B cell (primary cell): ENCODE data around the gene LEMD3. TPM values are rescaled to one million over a fixed set of nuclear protein-coding genes. Genes with fewer than 3 reads are reported as not detected.

Experiments
- ATAC-seq: fragments of 200-7000 bp; cut with Tn5 transposase; one replicate; pipeline ENCODE4 v1.10.0; 2021; ENCODE audit warnings: low read depth, mild to moderate bottlenecking, moderate number of reproducible peaks, moderate library complexity
- CTCF ChIA-PET: fragments of 350-600 bp; sonication (Branson Sonifier 250); formaldehyde crosslinking; loops from one replicate; lab custom pipeline; 2021; ENCODE audit warnings: antibody characterized with exemption, inconsistent platforms; lab: Charles Lee
- POLR2A ChIA-PET: fragments of 350-600 bp; sonication (Branson Sonifier 250); formaldehyde crosslinking; loops from one replicate; lab custom pipeline; 2021; ENCODE audit warnings: antibody characterized with exemption; lab: Charles Lee
- DNase-seq: peaks from one replicate; pipeline ENCODE4 v3.0.0; 2013
- H2AFZ ChIP-seq: 2 replicates; pipeline ENCODE4 v1.6.1; 2012; ENCODE audit warnings: mild to moderate bottlenecking, low read depth, low read length; ENCODE audit not compliant: insufficient read depth, poor library complexity, severe bottlenecking
- H3K27ac ChIP-seq, 2 donors: 1 replicate in 1 of 2; 2 replicates in 1 of 2; pipeline ENCODE4 v1.5.1; 2012 to 2013; ENCODE audit warnings: low read length in 2 of 2, mild to moderate bottlenecking in 2 of 2, moderate library complexity in 1 of 2
- H3K27me3 ChIP-seq, 4 experiments: fragments of 200-600 bp in 1 of 4; sonication (generic) in 1 of 4; replicated peaks in 1 of 4; 1 replicate in 2 of 4; 2 replicates in 2 of 4; pipeline versions ENCODE4 v1.6.1 to v1.7.0; 2013 to 2016; ENCODE audit warnings: low read length in 3 of 4, mild to moderate bottlenecking in 2 of 4, mixed read lengths in 1 of 4, moderate library complexity in 1 of 4; ENCODE audit not compliant: insufficient read depth in 4 of 4, control insufficient read depth in 3 of 4; ENCODE audit errors: control extremely low read depth in 1 of 4
- H3K36me3 ChIP-seq, 2 experiments: replicated peaks in 1 of 2; 1 replicate in 1 of 2; 2 replicates in 1 of 2; pipeline versions ENCODE4 v1.6.1 to v1.7.1; 2013; ENCODE audit warnings: low read length in 1 of 2; ENCODE audit not compliant: insufficient read depth in 2 of 2, control insufficient read depth in 1 of 2; ENCODE audit errors: control extremely low read depth in 1 of 2, extremely low read depth in 1 of 2
- H3K4me1 ChIP-seq, 2 donors: fragments of 200-600 bp in 1 of 2; sonication (generic) in 1 of 2; 1 replicate in 1 of 2; 2 replicates in 1 of 2; pipeline versions ENCODE4 v1.5.1 to v1.6.1; 2013 to 2017; ENCODE audit warnings: low read length in 2 of 2; ENCODE audit not compliant: control insufficient read depth in 2 of 2, insufficient read depth in 2 of 2
- H3K4me2 ChIP-seq: replicated peaks from 2 replicates; pipeline ENCODE3; 2012; ENCODE audit warnings: mild to moderate bottlenecking, low read depth, low read length; ENCODE audit not compliant: poor library complexity, severe bottlenecking
- H3K4me3 ChIP-seq, 5 experiments: fragments of 200-600 bp in 1 of 5; sonication (generic) in 1 of 5; 1 replicate in 3 of 5; 2 replicates in 2 of 5; pipeline versions ENCODE4 v1.5.1 to v1.7.0; 2011 to 2016; ENCODE audit warnings: low read length in 4 of 5, mild to moderate bottlenecking in 4 of 5, low read depth in 2 of 5, control low read depth in 1 of 5, moderate library complexity in 1 of 5; ENCODE audit not compliant: insufficient read depth in 1 of 5; ENCODE audit errors: control extremely low read depth in 1 of 5, extremely low read depth in 1 of 5
- H3K79me2 ChIP-seq: fragments of 200-600 bp; sonication (generic); one replicate; pipeline ENCODE4 v1.6.0; 2016; ENCODE audit warnings: low read length; ENCODE audit not compliant: control insufficient read depth, insufficient read depth
- H3K9ac ChIP-seq: fragments of 200-600 bp; sonication (generic); 2 replicates; pipeline ENCODE4 v1.6.1; 2017; ENCODE audit warnings: mild to moderate bottlenecking, low read length, moderate library complexity
- H3K9me3 ChIP-seq, 3 donors: one replicate each; pipeline versions ENCODE4 v1.6.1 to v1.7.1; 2013; ENCODE audit warnings: low read length in 2 of 3; ENCODE audit not compliant: control insufficient read depth in 2 of 3, insufficient read depth in 1 of 3; ENCODE audit errors: control extremely low read depth in 1 of 3
- H4K20me1 ChIP-seq: 2 replicates; pipeline ENCODE4 v1.6.0; 2012; ENCODE audit warnings: mild to moderate bottlenecking, low read length; ENCODE audit not compliant: insufficient read depth, control insufficient read depth, poor library complexity, severe bottlenecking
- H3K27ac Mint-ChIP-seq: one replicate; pipeline ENCODE4 v1.8.0; 2021; ENCODE audit warnings: mixed read lengths
- H3K27me3 Mint-ChIP-seq: one replicate; pipeline ENCODE4 v1.8.0; 2021; ENCODE audit warnings: mixed read lengths
- H3K4me1 Mint-ChIP-seq: one replicate; pipeline ENCODE4 v1.8.0; 2021; ENCODE audit warnings: mixed read lengths
- H3K4me3 Mint-ChIP-seq: one replicate; pipeline ENCODE4 v1.8.0; 2021; ENCODE audit warnings: mixed read lengths
- H3K9me3 Mint-ChIP-seq: one replicate; pipeline ENCODE4 v1.8.0; 2022; ENCODE audit warnings: mixed read lengths; ENCODE audit not compliant: insufficient read depth
- CTCF ChIP-seq: fragments of 200-600 bp; IDR thresholded peaks from one replicate; pipeline ENCODE4 v1.8.0; 2022; ENCODE audit warnings: antibody characterized with exemption, mild to moderate bottlenecking
- EZH2 ChIP-seq: IDR thresholded peaks from 2 replicates; pipeline ENCODE4 v1.6.1; 2012; ENCODE audit warnings: borderline replicate concordance, low read depth, mild to moderate bottlenecking, moderate library complexity, low read length; ENCODE audit not compliant: insufficient read depth, poor library complexity, severe bottlenecking
- WGBS: methylation state at CpG from one replicate; pipeline ENCODE4 v1.1.5; 2013; ENCODE audit warnings: missing lambda C conversion rate; ENCODE audit not compliant: insufficient coverage; 5-methylcytosine and 5-hydroxymethylcytosine counted together
- intact Hi-C: fragments of 100-400 bp; cut with micrococcal nuclease; formaldehyde crosslinking; loops from one replicate; pipeline ENCODE4 v1.10.0; 2022
- polyA plus RNA-seq: library from polyadenylated mRNA; depleted of rRNA; stranded (reverse); fragments of >200 nt; gene quantifications from 2 replicates; pipeline ENCODE4 v1.2.3, GENCODE V29; 2012
- total RNA-seq, 2 donors: library from RNA; stranded (reverse); fragments of 120-200 nt in 1 of 2; gene quantifications; 1 replicate in 1 of 2; 2 replicates in 1 of 2; pipeline versions ENCODE4 v1.2.3 to v1.2.4, GENCODE V29; 2013 to 2022

LEMD3 gene
- total and polyA plus RNA-seq, 2 donors (not counting 1 experiment from before 2014, with no cell fraction given) = 19.4 to 71.8 TPM

- TF ChIP-seq CTCF = no peak
- no peak for TF ChIP-seq EZH2
- Mint-ChIP-seq H3K4me3 (no peak overlapping the region), H3K9me3 (peaks cover 2% of the 10 kb centered on the region), H3K27me3 (no peaks in the 10 kb centered on the region), H3K27ac (no peak overlapping the region), H3K4me1 (peaks cover 75% of the 10 kb centered on the region)
- Histone ChIP-seq H3K9ac (no peak overlapping the region), H3K27ac (peak overlapping the region in 1 of 2 donors; percentile 70), H3K4me1 (peaks cover 27 to 67% of the 10 kb centered on the region in 2 donors), H3K4me2 (peak overlapping the region; percentile 52), H3K27me3 (no peaks in the 10 kb centered on the region), H3K9me3 (no peaks in the 10 kb centered on the region), H2AFZ (no peak overlapping the region), H3K79me2 (peaks cover 91% of the 10 kb centered on the region), H3K4me3 (no peak overlapping the region), H4K20me1 (no peaks in the 10 kb centered on the region), H3K36me3 (no peaks in the 10 kb centered on the region)
- DNase-seq (no peak), ATAC-seq (no peak)
- ChIA-PET CTCF (no interaction called here), POLR2A (no interaction called here)
- intact Hi-C loops = no loop called here
Measured at GRCh38 chr12:65187665-65188064, 18.3 kb downstream of the LEMD3 start.

GRCh38 chr12:65188179-65188701, 18.9 kb downstream of the LEMD3 start:
- no peak for ATAC-seq
- no peak for DNase-seq
- Histone ChIP-seq H3K4me1 (peaks cover 32 to 72% of the 10 kb centered on the region in 2 donors), H3K9me3 (no peaks in the 10 kb centered on the region), H3K79me2 (peaks cover 94% of the 10 kb centered on the region), H3K27ac (peak overlapping the region in 1 of 2 donors; percentile 70), H3K27me3 (no peaks in the 10 kb centered on the region), H3K4me3 (no peak overlapping the region), H3K36me3 (no peaks in the 10 kb centered on the region), H3K4me2 (peak overlapping the region; percentile 52), H3K9ac (peak overlapping the region; percentile 27), H2AFZ (no peak overlapping the region), H4K20me1 (peaks cover 5% of the 10 kb centered on the region)
- TF ChIP-seq CTCF = no peak
- TF ChIP-seq EZH2 = no peak
- CTCF ChIA-PET = no interaction called here
- peaks cover 78% of the 10 kb centered on the region for H3K4me1 Mint-ChIP-seq
- H3K9me3 Mint-ChIP-seq = peaks cover 2% of the 10 kb centered on the region
- intact Hi-C loops = no loop called here
- H3K4me3 Mint-ChIP-seq = peak overlapping the region; percentile 4
- peak overlapping the region; percentile 69 for H3K27ac Mint-ChIP-seq
- WGBS = 71% methylated on average over 1 of the region's 3 CpGs
- POLR2A ChIA-PET = no interaction called here
- H3K27me3 Mint-ChIP-seq = no peaks in the 10 kb centered on the region
